B cell (primary cell): Measurements from ENCODE around the gene NDC1. TPM values are rescaled to one million over a fixed set of nuclear protein-coding genes. Genes with fewer than 3 reads are reported as not detected.

Experiments
- ATAC-seq: fragments of 200-7000 bp; cut with Tn5 transposase; one replicate; pipeline ENCODE4 v1.10.0; 2021; ENCODE audit warnings: low read depth, mild to moderate bottlenecking, moderate number of reproducible peaks, moderate library complexity
- CTCF ChIA-PET: fragments of 350-600 bp; sonication (Branson Sonifier 250); formaldehyde crosslinking; loops from one replicate; lab custom pipeline; 2021; ENCODE audit warnings: antibody characterized with exemption, inconsistent platforms; lab: Charles Lee
- POLR2A ChIA-PET: fragments of 350-600 bp; sonication (Branson Sonifier 250); formaldehyde crosslinking; loops from one replicate; lab custom pipeline; 2021; ENCODE audit warnings: antibody characterized with exemption; lab: Charles Lee
- DNase-seq: peaks from one replicate; pipeline ENCODE4 v3.0.0; 2013
- H2AFZ ChIP-seq: 2 replicates; pipeline ENCODE4 v1.6.1; 2012; ENCODE audit warnings: mild to moderate bottlenecking, low read depth, low read length; ENCODE audit not compliant: insufficient read depth, poor library complexity, severe bottlenecking
- H3K27ac ChIP-seq, 2 donors: 1 replicate in 1 of 2; 2 replicates in 1 of 2; pipeline ENCODE4 v1.5.1; 2012 to 2013; ENCODE audit warnings: low read length in 2 of 2, mild to moderate bottlenecking in 2 of 2, moderate library complexity in 1 of 2
- H3K27me3 ChIP-seq, 4 experiments: fragments of 200-600 bp in 1 of 4; sonication (generic) in 1 of 4; replicated peaks in 1 of 4; 1 replicate in 2 of 4; 2 replicates in 2 of 4; pipeline versions ENCODE4 v1.6.1 to v1.7.0; 2013 to 2016; ENCODE audit warnings: low read length in 3 of 4, mild to moderate bottlenecking in 2 of 4, mixed read lengths in 1 of 4, moderate library complexity in 1 of 4; ENCODE audit not compliant: insufficient read depth in 4 of 4, control insufficient read depth in 3 of 4; ENCODE audit errors: control extremely low read depth in 1 of 4
- H3K36me3 ChIP-seq, 2 experiments: replicated peaks in 1 of 2; 1 replicate in 1 of 2; 2 replicates in 1 of 2; pipeline versions ENCODE4 v1.6.1 to v1.7.1; 2013; ENCODE audit warnings: low read length in 1 of 2; ENCODE audit not compliant: insufficient read depth in 2 of 2, control insufficient read depth in 1 of 2; ENCODE audit errors: control extremely low read depth in 1 of 2, extremely low read depth in 1 of 2
- H3K4me1 ChIP-seq, 2 donors: fragments of 200-600 bp in 1 of 2; sonication (generic) in 1 of 2; 1 replicate in 1 of 2; 2 replicates in 1 of 2; pipeline versions ENCODE4 v1.5.1 to v1.6.1; 2013 to 2017; ENCODE audit warnings: low read length in 2 of 2; ENCODE audit not compliant: control insufficient read depth in 2 of 2, insufficient read depth in 2 of 2
- H3K4me2 ChIP-seq: replicated peaks from 2 replicates; pipeline ENCODE3; 2012; ENCODE audit warnings: mild to moderate bottlenecking, low read depth, low read length; ENCODE audit not compliant: poor library complexity, severe bottlenecking
- H3K4me3 ChIP-seq, 5 experiments: fragments of 200-600 bp in 1 of 5; sonication (generic) in 1 of 5; 1 replicate in 3 of 5; 2 replicates in 2 of 5; pipeline versions ENCODE4 v1.5.1 to v1.7.0; 2011 to 2016; ENCODE audit warnings: low read length in 4 of 5, mild to moderate bottlenecking in 4 of 5, low read depth in 2 of 5, control low read depth in 1 of 5, moderate library complexity in 1 of 5; ENCODE audit not compliant: insufficient read depth in 1 of 5; ENCODE audit errors: control extremely low read depth in 1 of 5, extremely low read depth in 1 of 5
- H3K79me2 ChIP-seq: fragments of 200-600 bp; sonication (generic); one replicate; pipeline ENCODE4 v1.6.0; 2016; ENCODE audit warnings: low read length; ENCODE audit not compliant: control insufficient read depth, insufficient read depth
- H3K9ac ChIP-seq: fragments of 200-600 bp; sonication (generic); 2 replicates; pipeline ENCODE4 v1.6.1; 2017; ENCODE audit warnings: mild to moderate bottlenecking, low read length, moderate library complexity
- H3K9me3 ChIP-seq, 3 donors: one replicate each; pipeline versions ENCODE4 v1.6.1 to v1.7.1; 2013; ENCODE audit warnings: low read length in 2 of 3; ENCODE audit not compliant: control insufficient read depth in 2 of 3, insufficient read depth in 1 of 3; ENCODE audit errors: control extremely low read depth in 1 of 3
- H4K20me1 ChIP-seq: 2 replicates; pipeline ENCODE4 v1.6.0; 2012; ENCODE audit warnings: mild to moderate bottlenecking, low read length; ENCODE audit not compliant: insufficient read depth, control insufficient read depth, poor library complexity, severe bottlenecking
- H3K27ac Mint-ChIP-seq: one replicate; pipeline ENCODE4 v1.8.0; 2021; ENCODE audit warnings: mixed read lengths
- H3K27me3 Mint-ChIP-seq: one replicate; pipeline ENCODE4 v1.8.0; 2021; ENCODE audit warnings: mixed read lengths
- H3K4me1 Mint-ChIP-seq: one replicate; pipeline ENCODE4 v1.8.0; 2021; ENCODE audit warnings: mixed read lengths
- H3K4me3 Mint-ChIP-seq: one replicate; pipeline ENCODE4 v1.8.0; 2021; ENCODE audit warnings: mixed read lengths
- H3K9me3 Mint-ChIP-seq: one replicate; pipeline ENCODE4 v1.8.0; 2022; ENCODE audit warnings: mixed read lengths; ENCODE audit not compliant: insufficient read depth
- CTCF ChIP-seq: fragments of 200-600 bp; IDR thresholded peaks from one replicate; pipeline ENCODE4 v1.8.0; 2022; ENCODE audit warnings: antibody characterized with exemption, mild to moderate bottlenecking
- EZH2 ChIP-seq: IDR thresholded peaks from 2 replicates; pipeline ENCODE4 v1.6.1; 2012; ENCODE audit warnings: borderline replicate concordance, low read depth, mild to moderate bottlenecking, moderate library complexity, low read length; ENCODE audit not compliant: insufficient read depth, poor library complexity, severe bottlenecking
- WGBS: methylation state at CpG from one replicate; pipeline ENCODE4 v1.1.5; 2013; ENCODE audit warnings: missing lambda C conversion rate; ENCODE audit not compliant: insufficient coverage; 5-methylcytosine and 5-hydroxymethylcytosine counted together
- intact Hi-C: fragments of 100-400 bp; cut with micrococcal nuclease; formaldehyde crosslinking; loops from one replicate; pipeline ENCODE4 v1.10.0; 2022
- polyA plus RNA-seq: library from polyadenylated mRNA; depleted of rRNA; stranded (reverse); fragments of >200 nt; gene quantifications from 2 replicates; pipeline ENCODE4 v1.2.3, GENCODE V29; 2012
- total RNA-seq, 2 donors: library from RNA; stranded (reverse); fragments of 120-200 nt in 1 of 2; gene quantifications; 1 replicate in 1 of 2; 2 replicates in 1 of 2; pipeline versions ENCODE4 v1.2.3 to v1.2.4, GENCODE V29; 2013 to 2022

The NDC1 gene
- total and polyA plus RNA-seq, 2 donors (not counting 1 experiment from before 2014, with no cell fraction given), result 5.0 to 12.0 TPM

- H4K20me1 ChIP-seq, result no peaks in the 10 kb centered on the region
- TF ChIP-seq EZH2 (no peak), CTCF (no peak)
- under 1% methylated on average over 73 of the region's 73 CpGs for WGBS
- H3K9me3 ChIP-seq, result peaks cover 0 to 4% (median 2%) of the 10 kb centered on the region in 3 donors
- H3K36me3 ChIP-seq, result no peaks in the 10 kb centered on the region
- no peaks in the 10 kb centered on the region for H3K79me2 ChIP-seq
- H3K27ac ChIP-seq, result no peak within 1 kb of the TSS
- Mint-ChIP-seq H3K27me3 (peaks cover 59% of the 10 kb centered on the region), H3K4me1 (peaks cover 11% of the 10 kb centered on the region), H3K9me3 (peaks cover 4% of the 10 kb centered on the region), H3K27ac (no peak within 1 kb of the TSS), H3K4me3 (peak within 1 kb of the TSS; percentile 78)
- H2AFZ ChIP-seq, result peak within 1 kb of the TSS; percentile 60
- intact Hi-C loops, result no loop called here
- H3K27me3 ChIP-seq, result peaks cover 0 to 54% (median 26%) of the 10 kb centered on the region in 4 experiments
- H3K4me3 ChIP-seq, result peak within 1 kb of the TSS in 3 of 5 experiments; percentile 47 to 52 (median 49)
- ATAC-seq (peak; percentile 97), DNase-seq (peak; percentile 59)
- CTCF ChIA-PET, result interaction anchor here (1.5 kb wide), 1 partner anchor 16 kb away, joined by 3 read pairs; no protein-coding TSS in a partner anchor
- peak within 1 kb of the TSS; percentile 81 for H3K4me2 ChIP-seq
- peak within 1 kb of the TSS; percentile 53 for H3K9ac ChIP-seq
- peaks cover 11 to 20% of the 10 kb centered on the region in 2 donors for H3K4me1 ChIP-seq
- POLR2A ChIA-PET, result no interaction called here
These were observed 98.9 kb downstream of the NDC1 start, which contains the start of gene GLIS1 for GRCh38 chr1:53739109-53739681. TSS of gene GLIS1 (minus strand) at chr1:53739164. CDS start at chr1:53738064, 1,100 bp downstream.
